Measurements from ENCODE around the gene LRRN1. TPM values are rescaled to one million over a fixed set of nuclear protein-coding genes. Genes with fewer than 3 reads are reported as not detected.

Gene LRRN1
- total and polyA plus RNA-seq, 9 of the 15 experiments (the other 6 are each of a cell fraction or from before 2014, with no cell fraction given), result 0.11 TPM; not detected in 8

DNA sequence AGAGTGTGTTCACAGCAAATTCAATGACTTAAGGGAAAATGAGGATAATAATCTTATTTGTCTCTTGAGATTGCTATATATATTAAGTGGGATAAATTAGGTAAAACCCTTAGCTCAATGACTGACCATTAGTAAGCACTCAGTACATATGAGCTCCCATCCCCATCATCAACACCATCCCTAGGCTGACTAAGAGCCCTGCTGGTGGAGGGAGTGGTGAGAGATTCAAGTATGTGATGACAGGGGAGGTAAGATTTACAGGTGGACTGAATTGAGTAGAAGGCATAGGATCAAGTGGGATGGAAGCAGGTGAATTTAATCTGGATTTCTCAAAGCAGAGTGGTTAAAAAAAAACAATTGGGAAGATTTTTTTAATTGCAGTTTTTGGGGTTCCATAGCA, 21.0 kb upstream of the LRRN1 start:
- no peaks in the 10 kb centered on the region; the same call in 1 of the 2 replicates for H3K9me3 ChIP-seq (replicated peaks; ENCODE audit: control insufficient read depth, insufficient read depth, low read depth, low read length)
- no peaks in the 10 kb centered on the region for H3K9me1 ChIP-seq (ENCODE audit: control insufficient read depth, insufficient read depth, low read length)
- no peak overlapping the region for H3K4me2 ChIP-seq (ENCODE audit: insufficient read depth, low read length)
- POLR2A ChIA-PET, result no interaction called here
- no peak for TF ChIP-seq SIN3B (IDR thresholded peaks at IDR 0.05; ENCODE audit: low read depth)
- no peak for TF ChIP-seq MAZ (CRISPR knock-in tag; conservative IDR thresholded peaks at IDR 0.05 in 1 of 2, IDR thresholded peaks at IDR 0.05 in 1 of 2)
- no peak for TF ChIP-seq HMG20A (CRISPR knock-in tag; conservative IDR thresholded peaks at IDR 0.05)
- CTCF ChIA-PET (ENCODE audit: low intra/inter-chr PET ratio), result no interaction called here
- no peaks in the 10 kb centered on the region for H3K79me2 ChIP-seq (ENCODE audit: control insufficient read depth, insufficient read depth, low read length)
- no peak for FAIRE-seq
- H3K36me3 ChIP-seq (ENCODE audit: control insufficient read depth, insufficient read depth, low read length), result no peaks in the 10 kb centered on the region
- H3K27me3 ChIP-seq (ENCODE audit: control insufficient read depth in 2 of 2, insufficient read depth in 2 of 2, low read length in 2 of 2), result no peaks in the 10 kb centered on the region
- no peaks in the 10 kb centered on the region for H4K20me1 ChIP-seq (replicated peaks; ENCODE audit: control insufficient read depth, insufficient read depth, low read length)
- in situ Hi-C loops (cut with MboI) (no loop called here), intact Hi-C loops (cut with micrococcal nuclease) (no loop called here)
- no peak overlapping the region for H3K4me3 ChIP-seq
- no peak for ATAC-seq
- no peak for DNase-seq (ENCODE audit: extremely low read depth in 1 of 4, low spot score in 3 of 4)
- no peak overlapping the region for H3K9ac ChIP-seq (ENCODE audit: insufficient read depth in 1 of 2, low read depth in 2 of 2, low read length in 2 of 2)
- no peak overlapping the region for H2AFZ ChIP-seq (ENCODE audit: low read depth, low read length)
- H3K27ac ChIP-seq (ENCODE audit: extremely low read depth, low read depth, low read length), result no peak overlapping the region
- no peaks in the 10 kb centered on the region for H3K4me1 ChIP-seq (replicated peaks in 1 of 2; ENCODE audit: control insufficient read depth in 2 of 2, insufficient read depth in 2 of 2, low read length in 2 of 2)
- no TSS peak for BruUV-seq (replicated peaks)

DNA sequence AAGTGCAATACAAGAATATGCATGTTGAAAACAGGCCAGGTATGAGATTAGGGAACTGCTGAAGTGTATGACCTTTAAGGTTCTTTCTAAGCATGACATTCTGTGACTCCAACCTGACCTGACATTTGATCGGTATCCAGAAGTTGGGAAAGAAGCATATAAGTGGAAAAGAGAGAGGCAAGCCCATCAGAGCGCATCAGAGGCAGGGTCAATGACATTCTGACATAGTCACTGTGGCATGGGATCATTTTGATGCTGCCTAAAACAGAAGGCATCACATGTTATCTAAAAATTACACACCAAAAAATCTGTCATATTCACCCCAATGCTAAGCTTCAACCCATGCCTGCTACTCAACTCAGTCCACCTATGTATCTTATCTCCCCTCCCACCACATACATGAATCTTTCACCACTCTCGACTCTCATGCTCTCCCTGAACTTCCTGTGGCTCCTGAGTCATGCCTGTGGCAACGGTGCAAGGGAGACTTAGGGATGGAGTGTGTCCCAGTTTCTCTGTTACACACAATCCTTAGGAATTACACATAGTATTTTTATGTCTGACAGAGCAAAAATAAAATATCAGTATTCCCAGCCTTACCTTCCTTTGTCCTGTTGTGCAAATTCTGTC, 20.5 kb upstream of the LRRN1 start:
- POLR2A ChIA-PET, result no interaction called here
- TF ChIP-seq TEAD4 (IDR thresholded peaks at IDR 0.05; ENCODE audit: low read length), result no peak
- TF ChIP-seq TEAD4 (CRISPR knock-in tag; IDR thresholded peaks at IDR 0.05; ENCODE audit: borderline replicate concordance), result no peak
- TF ChIP-seq MED1 (CRISPR knock-in tag; IDR thresholded peaks at IDR 0.05; ENCODE audit: borderline replicate concordance), result no peak
- TF ChIP-seq, protein P1, sequence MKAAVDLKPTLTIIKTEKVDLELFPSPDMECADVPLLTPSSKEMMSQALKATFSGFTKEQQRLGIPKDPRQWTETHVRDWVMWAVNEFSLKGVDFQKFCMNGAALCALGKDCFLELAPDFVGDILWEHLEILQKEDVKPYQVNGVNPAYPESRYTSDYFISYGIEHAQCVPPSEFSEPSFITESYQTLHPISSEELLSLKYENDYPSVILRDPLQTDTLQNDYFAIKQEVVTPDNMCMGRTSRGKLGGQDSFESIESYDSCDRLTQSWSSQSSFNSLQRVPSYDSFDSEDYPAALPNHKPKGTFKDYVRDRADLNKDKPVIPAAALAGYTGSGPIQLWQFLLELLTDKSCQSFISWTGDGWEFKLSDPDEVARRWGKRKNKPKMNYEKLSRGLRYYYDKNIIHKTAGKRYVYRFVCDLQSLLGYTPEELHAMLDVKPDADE (conservative IDR thresholded peaks at IDR 0.05; ENCODE audit: control insufficient read depth, low read depth, low read length), result no peak
- TF ChIP-seq JUNB (CRISPR knock-in tag; conservative IDR thresholded peaks at IDR 0.05), result no peak
- TF ChIP-seq TEAD2 (tag; IDR thresholded peaks at IDR 0.05), result no peak
- TF ChIP-seq, protein P2, sequence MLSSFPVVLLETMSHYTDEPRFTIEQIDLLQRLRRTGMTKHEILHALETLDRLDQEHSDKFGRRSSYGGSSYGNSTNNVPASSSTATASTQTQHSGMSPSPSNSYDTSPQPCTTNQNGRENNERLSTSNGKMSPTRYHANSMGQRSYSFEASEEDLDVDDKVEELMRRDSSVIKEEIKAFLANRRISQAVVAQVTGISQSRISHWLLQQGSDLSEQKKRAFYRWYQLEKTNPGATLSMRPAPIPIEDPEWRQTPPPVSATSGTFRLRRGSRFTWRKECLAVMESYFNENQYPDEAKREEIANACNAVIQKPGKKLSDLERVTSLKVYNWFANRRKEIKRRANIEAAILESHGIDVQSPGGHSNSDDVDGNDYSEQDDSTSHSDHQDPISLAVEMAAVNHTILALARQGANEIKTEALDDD (IDR thresholded peaks at IDR 0.05), result no peak
- no peak for TF ChIP-seq PPARD (CRISPR knock-in tag; IDR thresholded peaks at IDR 0.05)
- TF ChIP-seq KLF10 (CRISPR knock-in tag; IDR thresholded peaks at IDR 0.05), result no peak
- TF ChIP-seq KHSRP (IDR thresholded peaks at IDR 0.05), result no peak
- TF ChIP-seq, protein P3, sequence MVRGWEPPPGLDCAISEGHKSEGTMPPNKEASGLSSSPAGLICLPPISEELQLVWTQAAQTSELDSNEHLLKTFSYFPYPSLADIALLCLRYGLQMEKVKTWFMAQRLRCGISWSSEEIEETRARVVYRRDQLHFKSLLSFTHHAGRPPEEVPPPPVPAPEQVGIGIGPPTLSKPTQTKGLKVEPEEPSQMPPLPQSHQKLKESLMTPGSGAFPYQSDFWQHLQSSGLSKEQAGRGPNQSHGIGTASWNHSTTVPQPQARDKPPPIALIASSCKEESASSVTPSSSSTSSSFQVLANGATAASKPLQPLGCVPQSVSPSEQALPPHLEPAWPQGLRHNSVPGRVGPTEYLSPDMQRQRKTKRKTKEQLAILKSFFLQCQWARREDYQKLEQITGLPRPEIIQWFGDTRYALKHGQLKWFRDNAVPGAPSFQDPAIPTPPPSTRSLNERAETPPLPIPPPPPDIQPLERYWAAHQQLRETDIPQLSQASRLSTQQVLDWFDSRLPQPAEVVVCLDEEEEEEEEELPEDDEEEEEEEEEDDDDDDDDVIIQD (CRISPR knock-in tag; IDR thresholded peaks at IDR 0.05), result no peak

More for the DNA sequence above, 20.5 kb upstream of the LRRN1 start:
- H3K9ac ChIP-seq (ENCODE audit: insufficient read depth in 1 of 2, low read depth in 2 of 2, low read length in 2 of 2), result no peak overlapping the region
- no peaks in the 10 kb centered on the region for H4K20me1 ChIP-seq (replicated peaks; ENCODE audit: control insufficient read depth, insufficient read depth, low read length)
- in situ Hi-C loops (cut with MboI), result no loop called here
- ATAC-seq, result no peak
- no peaks in the 10 kb centered on the region for H3K27me3 ChIP-seq (ENCODE audit: control insufficient read depth in 2 of 2, insufficient read depth in 2 of 2, low read length in 2 of 2)
- H3K9me3 ChIP-seq (replicated peaks; ENCODE audit: control insufficient read depth, insufficient read depth, low read depth, low read length), result no peaks in the 10 kb centered on the region; the same call in 1 of the 2 replicates
- H3K4me1 ChIP-seq (replicated peaks in 1 of 2; ENCODE audit: control insufficient read depth in 2 of 2, insufficient read depth in 2 of 2, low read length in 2 of 2), result no peaks in the 10 kb centered on the region
- FAIRE-seq, result no peak
- no peak overlapping the region for H3K4me3 ChIP-seq
- no peak overlapping the region for H3K27ac ChIP-seq (ENCODE audit: extremely low read depth, low read depth, low read length)
- CTCF ChIA-PET (ENCODE audit: low intra/inter-chr PET ratio), result no interaction called here
- WGBS (ENCODE audit: insufficient coverage, low coverage, missing lambda C conversion rate), result 8% methylated on average over 4 of the region's 4 CpGs
- no TSS peak for BruUV-seq (replicated peaks)
- DNase-seq (ENCODE audit: extremely low read depth in 1 of 4, low spot score in 3 of 4), result no peak
- H3K4me2 ChIP-seq (ENCODE audit: insufficient read depth, low read length), result no peak overlapping the region
- intact Hi-C loops (cut with micrococcal nuclease), result no loop called here
- no peak overlapping the region for H2AFZ ChIP-seq (ENCODE audit: low read depth, low read length)
- H3K79me2 ChIP-seq (ENCODE audit: control insufficient read depth, insufficient read depth, low read length), result no peaks in the 10 kb centered on the region
- H3K9me1 ChIP-seq (ENCODE audit: control insufficient read depth, insufficient read depth, low read length), result no peaks in the 10 kb centered on the region
- H3K36me3 ChIP-seq (ENCODE audit: control insufficient read depth, insufficient read depth, low read length), result no peaks in the 10 kb centered on the region
